OCI-LY3 (cell line): ENCODE results near the gene CNP.

Source experiments
- CTCF ChIP-seq: fragments of 200-600, 300-600 bp; sonication (generic); IDR thresholded peaks from 2 replicates; pipeline ENCODE4 v1.5.1; 2014; ENCODE audit warnings: antibody characterized with exemption, low read length, low read depth
- EZH2phosphoT487 ChIP-seq: fragments of 200-600 bp; shearing (Covaris generic); IDR thresholded peaks from 2 replicates; pipeline ENCODE4 v1.6.1; 2018; ENCODE audit warnings: antibody characterized with exemption, mixed run types, low read depth

DNA sequence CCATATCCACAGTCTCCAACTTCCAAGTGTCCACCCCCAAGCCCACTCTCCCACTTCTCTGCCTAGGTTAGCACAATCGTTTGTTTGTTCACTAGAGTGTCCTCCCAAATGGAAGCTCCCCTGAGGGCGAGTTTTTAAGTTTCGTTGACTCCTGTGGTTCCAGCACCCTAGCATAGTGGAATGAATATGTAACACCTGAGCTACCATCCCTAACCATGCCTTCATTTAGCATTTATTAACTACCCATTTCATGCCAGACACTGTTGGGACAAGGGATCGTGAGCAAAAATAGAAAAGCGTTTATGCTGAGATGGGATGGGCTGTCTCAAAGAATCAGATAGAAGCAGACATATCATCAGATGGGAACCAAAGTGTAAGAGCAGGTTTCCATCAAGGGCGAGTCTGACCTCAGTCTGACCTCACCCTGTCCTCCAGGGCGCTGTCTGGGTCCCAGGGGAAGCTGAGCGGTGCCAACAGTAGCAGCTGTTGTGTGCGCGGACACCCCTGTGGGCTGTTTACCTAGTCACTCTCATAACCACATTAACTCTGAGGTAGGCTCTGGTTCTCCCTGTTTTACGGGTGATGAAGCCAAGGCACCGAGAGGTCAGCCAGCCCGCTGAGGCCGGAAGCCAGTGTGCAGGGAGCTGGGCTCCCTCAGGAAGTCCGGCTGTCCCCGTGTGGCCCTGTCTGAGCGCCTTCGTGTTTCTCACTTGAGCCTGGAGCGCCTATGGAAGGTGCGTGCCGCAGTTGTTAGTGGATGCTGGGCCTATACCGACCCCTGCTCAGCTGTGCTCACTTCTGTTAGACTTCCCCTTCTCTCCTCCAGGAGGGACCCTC lies 6.2 kb downstream of the CNP start:
- TF ChIP-seq CTCF = no peak
- no peak for TF ChIP-seq EZH2phosphoT487
